Fibroblast of villous mesenchyme (primary cell): ENCODE results near the gene OSBPL3. TPM values are rescaled to one million over a fixed set of nuclear protein-coding genes. Genes with fewer than 3 reads are reported as not detected.

ENCODE experiments used
- DNase-seq: peaks from one replicate; pipeline ENCODE4 v3.0.0-alpha.2; 2010; ENCODE audit warnings: low read depth
- H3K4me3 ChIP-seq: 2 replicates; pipeline ENCODE4 v1.5.1; 2011; ENCODE audit warnings: low read depth, mild to moderate bottlenecking, low read length
- total RNA-seq: library from RNA; depleted of rRNA; stranded (reverse); fragments of >200 nt; gene quantifications from 2 replicates; pipeline ENCODE4 v1.2.3, GENCODE V29; 2012
- TF ChIP-seq, protein P1 (sequence below): IDR thresholded peaks from 2 replicates; pipeline ENCODE4 v1.5.1; 2012; ENCODE audit warnings: low read depth, mild to moderate bottlenecking, low read length; ENCODE audit not compliant: insufficient read depth

Gene OSBPL3
- total RNA-seq, 1 donor = 39.3 TPM

DNA sequence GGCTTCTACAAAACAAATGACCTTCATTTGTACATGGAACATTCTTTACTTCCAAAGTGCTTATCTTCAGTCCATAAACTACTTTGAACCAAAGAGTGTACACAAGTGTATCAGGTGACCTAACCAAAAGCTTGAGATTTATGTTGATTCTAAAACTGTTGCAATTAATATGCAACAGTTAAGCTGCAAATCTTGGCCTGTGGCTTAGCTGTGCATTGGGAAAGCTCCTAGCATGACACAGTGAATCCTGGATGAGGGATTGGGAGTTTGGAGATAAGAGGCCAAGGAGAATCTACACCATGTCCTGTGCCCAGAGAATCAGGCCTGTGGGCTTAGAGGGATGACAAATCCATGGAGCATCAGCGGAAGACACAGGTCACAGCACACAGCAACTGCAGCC, 117.5 kb downstream of the OSBPL3 start:
- H3K4me3 ChIP-seq = no peak overlapping the region
- TF ChIP-seq, protein P1, sequence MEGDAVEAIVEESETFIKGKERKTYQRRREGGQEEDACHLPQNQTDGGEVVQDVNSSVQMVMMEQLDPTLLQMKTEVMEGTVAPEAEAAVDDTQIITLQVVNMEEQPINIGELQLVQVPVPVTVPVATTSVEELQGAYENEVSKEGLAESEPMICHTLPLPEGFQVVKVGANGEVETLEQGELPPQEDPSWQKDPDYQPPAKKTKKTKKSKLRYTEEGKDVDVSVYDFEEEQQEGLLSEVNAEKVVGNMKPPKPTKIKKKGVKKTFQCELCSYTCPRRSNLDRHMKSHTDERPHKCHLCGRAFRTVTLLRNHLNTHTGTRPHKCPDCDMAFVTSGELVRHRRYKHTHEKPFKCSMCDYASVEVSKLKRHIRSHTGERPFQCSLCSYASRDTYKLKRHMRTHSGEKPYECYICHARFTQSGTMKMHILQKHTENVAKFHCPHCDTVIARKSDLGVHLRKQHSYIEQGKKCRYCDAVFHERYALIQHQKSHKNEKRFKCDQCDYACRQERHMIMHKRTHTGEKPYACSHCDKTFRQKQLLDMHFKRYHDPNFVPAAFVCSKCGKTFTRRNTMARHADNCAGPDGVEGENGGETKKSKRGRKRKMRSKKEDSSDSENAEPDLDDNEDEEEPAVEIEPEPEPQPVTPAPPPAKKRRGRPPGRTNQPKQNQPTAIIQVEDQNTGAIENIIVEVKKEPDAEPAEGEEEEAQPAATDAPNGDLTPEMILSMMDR = no peak
- DNase-seq = peak; percentile 83

DNA sequence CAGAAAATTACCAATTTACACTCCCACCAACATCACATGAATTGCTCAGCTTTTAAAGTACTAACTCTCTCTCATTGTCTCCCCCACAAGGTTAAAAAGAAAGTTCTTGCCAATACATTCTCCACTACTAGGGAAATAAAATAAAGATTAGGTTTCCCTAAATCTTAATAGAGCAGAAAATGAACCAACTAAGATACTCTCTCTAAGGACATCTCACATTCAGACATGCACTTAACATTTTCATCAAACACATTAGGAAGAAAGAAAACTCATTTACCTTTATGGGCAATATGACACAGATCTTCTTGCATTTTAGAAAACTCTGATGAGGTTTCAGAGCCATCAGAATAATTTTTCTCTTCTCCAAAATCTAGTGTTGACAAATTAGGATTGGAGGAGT, 118.6 kb downstream of the OSBPL3 start:
- H3K4me3 ChIP-seq = no peak overlapping the region
- DNase-seq = no peak
- TF ChIP-seq, protein P1 = no peak

DNA sequence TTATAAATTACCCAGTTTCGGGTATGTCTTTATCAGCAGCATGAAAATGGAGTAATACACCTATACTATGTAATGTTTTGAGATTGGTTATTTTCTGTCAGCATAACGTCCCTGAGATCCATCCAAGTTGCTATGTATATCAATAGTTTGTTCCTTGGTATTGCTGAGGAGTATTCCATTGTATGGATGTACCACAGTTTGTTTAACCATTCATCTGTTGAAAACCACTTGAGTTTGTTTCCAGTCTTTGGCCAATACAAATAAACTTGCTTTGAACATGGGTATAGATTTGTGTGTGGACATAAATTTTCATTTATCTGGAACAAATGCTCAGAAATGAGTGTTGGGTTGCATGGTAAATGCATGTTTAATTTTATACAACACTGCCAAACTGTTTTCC, 119.4 kb downstream of the OSBPL3 start:
- H3K4me3 ChIP-seq = no peak overlapping the region
- TF ChIP-seq, protein P1 = no peak
- DNase-seq = no peak

DNA sequence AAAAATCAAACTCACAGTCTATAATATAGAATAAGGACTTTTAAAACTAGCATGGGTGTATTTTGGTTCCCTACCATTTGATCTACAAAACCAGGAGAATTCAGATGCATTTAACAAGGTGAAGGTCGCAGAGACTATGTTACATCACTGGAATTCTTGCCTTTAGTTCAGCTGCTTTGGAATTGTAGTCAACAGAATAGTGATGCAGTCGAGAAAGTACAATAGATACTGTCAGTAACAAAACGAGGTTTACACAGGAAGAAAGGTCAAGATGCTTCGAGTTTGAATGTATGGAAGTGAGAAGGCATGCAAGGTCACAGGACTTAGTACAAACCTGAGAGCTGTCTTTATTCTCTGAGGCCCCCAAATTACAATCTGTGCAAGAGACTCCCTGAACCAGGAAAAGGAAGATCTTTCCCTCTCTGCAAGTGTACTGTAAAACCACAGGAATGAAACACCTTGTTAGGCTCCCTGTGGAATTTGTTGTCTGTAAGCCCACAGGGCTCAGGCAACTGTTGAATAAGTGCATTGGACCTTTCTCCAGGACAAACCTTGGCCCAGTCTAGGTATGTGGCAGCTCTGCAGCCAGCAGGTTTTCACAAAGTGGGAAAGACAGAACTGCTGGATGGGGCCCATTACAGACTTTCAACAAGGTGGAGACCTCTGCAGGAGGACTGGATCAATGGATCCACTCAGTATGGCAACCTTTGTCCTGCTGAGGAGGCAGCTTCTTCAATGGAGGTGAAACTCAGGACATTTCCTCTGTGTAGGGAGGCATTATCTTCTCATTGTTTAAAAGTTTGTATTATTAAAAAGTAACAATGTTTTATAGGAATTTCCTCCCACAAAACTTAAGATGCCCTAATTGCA, 121.6 kb downstream of the OSBPL3 start:
- TF ChIP-seq, protein P1 = no peak
- no peak for DNase-seq

GRCh38 chr7:24857623-24858022, 122.4 kb downstream of the OSBPL3 start:
- no peak for DNase-seq
- H3K4me3 ChIP-seq = no peak overlapping the region
- TF ChIP-seq, protein P1 = no peak

More for the DNA sequence above, 121.6 kb downstream of the OSBPL3 start:
- H3K4me3 ChIP-seq = no peak overlapping the region

GRCh38 chr7:24854866-24855265, 125.1 kb downstream of the OSBPL3 start:
- TF ChIP-seq, protein P1 = no peak
- H3K4me3 ChIP-seq = no peak overlapping the region
- DNase-seq = peak; percentile 34

GRCh38 chr7:24851786-24852185, 128.2 kb downstream of the OSBPL3 start:
- TF ChIP-seq, protein P1 = no peak
- peak; percentile 81 for DNase-seq
- H3K4me3 ChIP-seq = no peak overlapping the region
